Left forelimb (tissue), 1 donor: ENCODE measurements around the gene RIPK4.
"Not testable (repeated sequence)": the region's sequence is repeated elsewhere in the genome, so short reads cannot be mapped to it uniquely, and the experiment has no call there.

ENCODE experiments used
- DNase-seq: peaks from one replicate; pipeline ENCODE4 v3.0.0-alpha.2; 2018; ENCODE audit warnings: low spot score

Gene RIPK4

DNA sequence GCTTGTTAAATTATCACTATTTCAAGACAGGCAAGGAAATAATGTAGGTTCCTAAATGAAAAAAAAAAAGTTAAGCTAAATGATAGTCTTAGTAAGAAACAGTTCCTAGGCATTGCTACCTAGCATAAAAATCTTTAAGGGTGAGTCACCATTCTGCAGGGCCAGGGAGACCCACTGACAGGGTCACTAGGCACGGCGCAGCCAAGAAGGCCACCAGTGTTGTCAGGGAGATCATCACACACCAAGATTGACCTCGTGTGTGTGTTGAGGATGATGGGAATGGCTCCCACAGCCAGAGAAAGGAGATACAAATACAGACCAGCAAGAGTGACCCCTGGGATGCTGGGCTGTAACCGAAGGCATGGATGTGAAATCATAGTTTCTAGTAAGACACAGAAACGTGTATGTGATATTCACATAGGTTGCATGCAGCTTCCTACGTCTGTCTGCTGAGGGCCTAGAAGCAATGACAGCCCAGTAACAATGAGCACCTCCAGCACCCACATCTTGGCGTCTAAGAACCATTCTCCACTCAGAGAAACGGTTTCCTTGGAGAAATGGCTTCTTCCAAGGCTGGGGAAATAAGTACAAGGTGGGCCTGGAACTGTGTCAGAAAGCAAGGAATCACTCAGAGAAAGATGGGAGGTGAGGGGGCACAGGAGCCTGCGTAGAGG lies 29.1 kb downstream of the RIPK4 start:
- no peak for DNase-seq

DNA sequence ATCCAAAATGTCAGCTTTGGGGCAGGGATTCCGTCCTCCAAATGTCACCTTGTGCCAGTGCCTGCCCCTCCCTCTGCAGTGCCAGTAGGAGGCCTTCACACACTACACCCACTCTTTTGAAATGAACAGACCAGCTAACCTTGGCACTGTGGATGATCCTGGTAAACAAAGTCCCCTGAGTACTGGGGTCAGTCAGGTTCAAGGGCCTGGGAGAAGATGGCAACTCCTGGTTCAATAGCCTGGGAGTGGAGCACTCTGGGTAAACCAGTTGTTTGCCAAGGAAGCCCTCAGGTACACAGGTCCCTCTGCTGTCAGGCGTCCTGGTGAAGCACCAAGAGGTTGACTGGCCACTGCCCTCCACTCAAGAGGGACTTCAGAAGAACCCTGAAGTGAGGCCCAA lies 30.4 kb downstream of the RIPK4 start:
- DNase-seq: no peak

- DNase-seq: no peak
Measured at GRCh38 chr21:41733951-41734689, 32.7 kb downstream of the RIPK4 start.

- DNase-seq: no peak
Measured at GRCh38 chr21:41731081-41731480, 35.8 kb downstream of the RIPK4 start.

GRCh38 chr21:41730367-41730765 lies 36.5 kb downstream of the RIPK4 start:
- no peak for DNase-seq

DNA sequence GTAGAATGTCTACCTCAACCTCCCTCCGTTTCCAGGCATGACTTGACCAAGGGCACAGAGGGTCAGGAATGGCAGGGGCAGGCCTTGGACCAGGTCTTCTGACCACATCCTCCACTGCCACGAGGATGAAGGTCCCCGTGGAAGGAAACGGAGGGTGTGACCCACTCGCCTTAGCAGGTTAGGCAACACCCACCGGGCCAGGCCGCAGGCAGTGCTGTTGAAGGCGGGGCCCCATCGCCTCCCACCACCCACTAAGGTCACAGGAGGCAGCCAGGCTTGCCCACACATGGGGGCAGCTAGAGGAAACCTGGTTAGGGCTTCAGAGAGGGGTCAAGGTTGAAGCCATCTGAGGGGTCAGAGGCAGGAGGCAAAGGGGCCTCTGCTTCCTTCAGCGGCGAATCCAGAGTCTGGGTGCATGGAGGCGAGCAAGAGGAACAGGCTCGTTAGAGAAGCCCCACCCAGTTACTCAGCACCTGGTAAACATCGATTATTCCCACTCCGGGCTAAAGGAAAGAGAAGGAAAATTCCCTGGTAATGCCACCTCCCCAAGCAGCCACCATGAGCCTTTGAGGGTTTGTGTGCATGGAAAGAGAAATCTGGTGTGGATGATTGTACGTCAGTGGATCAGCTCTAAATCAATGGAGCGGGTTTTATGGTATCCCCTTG lies 37.0 kb downstream of the RIPK4 start:
- DNase-seq: no peak

DNA sequence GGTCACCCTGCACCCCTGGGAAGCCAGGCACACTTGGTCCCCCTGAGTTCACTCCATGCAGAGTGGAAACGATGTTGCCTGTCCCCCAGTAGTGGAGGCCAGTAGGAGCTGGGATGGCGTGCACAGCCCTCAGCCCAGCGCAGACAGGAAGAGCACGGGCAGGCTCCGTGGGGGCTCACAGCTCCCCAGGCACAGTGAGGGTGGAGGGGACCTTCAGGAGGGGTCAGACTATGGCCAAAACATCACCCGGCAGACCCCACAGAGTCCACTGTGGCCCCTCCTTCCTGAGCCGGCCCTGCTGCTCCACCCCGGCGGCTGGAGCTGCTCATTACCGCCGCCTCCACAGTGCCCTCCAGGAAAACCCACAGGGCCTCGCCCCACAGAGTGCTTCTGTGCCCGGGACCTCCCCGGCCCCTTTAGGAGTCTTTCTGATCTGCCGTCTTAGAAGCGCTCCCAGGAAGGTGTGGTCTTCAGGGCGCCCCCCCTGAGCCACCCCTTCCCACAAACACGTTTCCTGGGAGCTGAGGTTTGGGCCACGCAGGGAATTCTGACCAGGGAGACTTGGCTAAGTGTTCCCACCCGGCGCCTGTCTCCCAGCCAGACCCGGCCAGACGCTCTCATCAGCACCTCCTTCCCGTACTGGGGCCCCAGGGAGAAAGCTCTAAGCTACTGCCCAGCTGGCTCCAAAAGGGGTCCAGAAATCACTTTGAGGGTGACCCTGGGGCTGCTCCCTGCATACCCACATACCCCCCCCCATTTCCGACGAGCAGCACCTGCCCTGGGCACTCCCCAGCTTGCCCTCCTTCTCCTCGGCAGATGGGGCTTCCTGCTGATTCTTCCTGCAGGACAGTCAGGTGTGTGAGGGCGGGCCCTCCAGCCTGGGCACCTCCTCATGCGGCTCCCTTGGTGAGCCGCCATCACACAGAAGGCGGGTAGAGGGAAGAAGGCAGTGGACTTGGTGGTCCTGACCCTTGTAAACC lies 38.8 kb downstream of the RIPK4 start:
- no peak for DNase-seq

GRCh38 chr21:41726970-41727783 lies 39.7 kb downstream of the RIPK4 start:
- DNase-seq: no peak

DNA sequence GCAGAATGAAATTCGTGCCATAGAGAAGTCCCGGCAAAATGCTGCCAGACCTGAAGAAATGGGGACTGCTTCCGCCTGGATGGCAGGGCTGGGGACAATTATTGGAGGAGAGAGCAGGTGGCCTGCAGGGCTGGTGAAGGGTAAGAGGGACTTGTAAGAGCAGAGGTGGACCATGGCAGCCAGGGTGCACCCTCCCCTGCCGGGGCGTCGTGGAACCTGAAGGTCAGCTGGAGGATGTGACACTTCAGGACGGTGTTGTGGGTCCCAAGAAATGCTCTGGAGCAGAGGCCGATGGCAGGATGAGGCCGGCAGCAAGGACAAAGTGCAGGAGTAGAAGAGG lies 40.3 kb downstream of the RIPK4 start:
- DNase-seq: no peak

GRCh38 chr21:41726058-41726558 lies 40.7 kb downstream of the RIPK4 start:
- no peak for DNase-seq

DNA sequence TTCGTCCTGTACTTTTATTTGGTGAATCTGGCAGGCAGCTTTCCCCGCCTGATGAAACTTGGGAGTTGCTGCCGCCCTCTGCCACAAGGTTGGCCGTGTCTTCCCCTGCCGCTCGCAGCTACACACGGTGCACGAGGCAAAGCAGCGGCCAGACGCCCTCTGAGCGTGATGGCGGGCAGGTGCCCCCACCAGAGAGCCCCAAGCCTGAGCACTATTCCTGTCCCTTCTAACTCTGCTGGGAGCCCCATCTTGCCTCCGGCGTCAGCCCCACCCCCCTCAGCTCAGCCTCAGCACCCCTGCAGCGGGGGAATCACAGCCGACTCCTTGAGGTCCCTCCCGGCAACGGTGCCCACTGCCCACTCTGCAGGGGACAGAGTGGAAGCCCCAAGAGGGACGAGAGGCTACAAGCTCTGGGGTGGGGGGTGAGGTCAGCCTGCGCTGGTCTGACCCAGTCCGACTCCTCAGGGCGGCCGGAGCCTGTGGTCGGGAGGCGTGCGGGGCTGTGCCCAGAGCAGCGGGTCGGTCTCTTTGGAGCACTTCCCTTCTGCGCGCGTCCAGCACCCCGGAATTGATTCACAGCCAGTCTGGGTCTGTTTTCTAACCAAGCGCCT lies 41.3 kb downstream of the RIPK4 start:
- no peak for DNase-seq

- DNase-seq: not testable (repeated sequence)
Measured at GRCh38 chr21:41723835-41724234, 43.0 kb downstream of the RIPK4 start.

GRCh38 chr21:41722052-41723018 lies 44.5 kb downstream of the RIPK4 start:
- no peak for DNase-seq

GRCh38 chr21:41720250-41720649 lies 46.6 kb downstream of the RIPK4 start:
- DNase-seq: no peak

DNA sequence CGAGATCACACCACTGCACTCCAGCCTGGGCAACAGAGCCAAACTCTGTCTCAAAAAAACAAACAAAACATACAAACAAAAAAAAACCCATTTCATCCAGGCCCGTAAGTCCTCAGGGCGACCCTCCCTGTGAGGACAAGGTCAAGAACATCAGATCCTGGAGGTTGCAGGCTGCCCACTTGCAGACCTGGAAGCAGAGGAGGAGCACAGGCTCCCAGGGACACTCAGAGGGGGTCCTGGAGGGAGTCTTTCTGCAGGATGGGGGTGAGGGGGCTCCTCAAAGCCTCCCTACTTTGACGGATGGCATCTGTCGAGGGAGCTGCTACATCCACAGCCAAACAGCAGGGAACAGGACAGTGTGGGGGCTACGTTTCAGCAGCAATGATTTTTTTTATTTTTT lies 47.2 kb downstream of the RIPK4 start:
- DNase-seq: no peak

GRCh38 chr21:41717573-41718330 lies 49.1 kb downstream of the RIPK4 start:
- DNase-seq: no peak

- no peak for DNase-seq
Measured at GRCh38 chr21:41716751-41717150, 50.1 kb downstream of the RIPK4 start.

- DNase-seq: no peak
Measured at GRCh38 chr21:41715649-41716281, 51.1 kb downstream of the RIPK4 start.
